SW 1271 (cell line): ENCODE results near the gene XPNPEP1.

Experiments
- DNase-seq, 2 experiments: peaks; one replicate each; lab custom pipeline; 2025; lab: John Stamatoyannopoulos, UW

The XPNPEP1 gene

GRCh38 chr10:109893386-109893785 lies 29.9 kb downstream of the XPNPEP1 start:
- no peak for DNase-seq

GRCh38 chr10:109892931-109893330 lies 30.4 kb downstream of the XPNPEP1 start:
- DNase-seq = no peak

GRCh38 chr10:109892117-109892516 lies 31.2 kb downstream of the XPNPEP1 start:
- DNase-seq = no peak

GRCh38 chr10:109891105-109891504 lies 32.2 kb downstream of the XPNPEP1 start:
- DNase-seq = no peak

- DNase-seq = no peak
These were observed 33.4 kb downstream of the XPNPEP1 start for GRCh38 chr10:109889867-109890266.

- DNase-seq = no peak
These were observed 35.5 kb downstream of the XPNPEP1 start for GRCh38 chr10:109887776-109888175.

GRCh38 chr10:109887243-109887642 lies 36.1 kb downstream of the XPNPEP1 start:
- no peak for DNase-seq

- no peak for DNase-seq
These were observed 36.5 kb downstream of the XPNPEP1 start for GRCh38 chr10:109886781-109887140.

GRCh38 chr10:109886037-109886780 lies 37.1 kb downstream of the XPNPEP1 start:
- no peak for DNase-seq

GRCh38 chr10:109883859-109884771 lies 39.2 kb downstream of the XPNPEP1 start:
- DNase-seq = peak; percentile 42 to 78

GRCh38 chr10:109882251-109883057 lies 40.9 kb downstream of the XPNPEP1 start:
- no peak for DNase-seq

GRCh38 chr10:109881769-109882057 lies 41.6 kb downstream of the XPNPEP1 start:
- DNase-seq = no peak

- DNase-seq = no peak
These were observed 42.2 kb downstream of the XPNPEP1 start for GRCh38 chr10:109880886-109881768.

GRCh38 chr10:109877546-109877945 lies 45.8 kb downstream of the XPNPEP1 start:
- DNase-seq = no peak

- no peak for DNase-seq
These were observed 47.2 kb downstream of the XPNPEP1 start for GRCh38 chr10:109875828-109876821.

GRCh38 chr10:109875151-109875568 lies 48.2 kb downstream of the XPNPEP1 start:
- DNase-seq = no peak

- DNase-seq = no peak
These were observed 51.8 kb downstream of the XPNPEP1 start for GRCh38 chr10:109871476-109871875.

GRCh38 chr10:109866995-109867635 lies 56.2 kb downstream of the XPNPEP1 start:
- no peak for DNase-seq

- DNase-seq = no peak
These were observed 56.9 kb downstream of the XPNPEP1 start for GRCh38 chr10:109866168-109866994.
